Measurements from ENCODE around the gene GALK2. TPM values are rescaled to one million over a fixed set of nuclear protein-coding genes. Genes with fewer than 3 reads are reported as not detected.

The GALK2 gene
- total RNA-seq, 3 donors from 2014 or later (not counting 1 experiment from before 2014, with no cell fraction given) = 19.1 to 24.3 (median 23.6) TPM

DNA sequence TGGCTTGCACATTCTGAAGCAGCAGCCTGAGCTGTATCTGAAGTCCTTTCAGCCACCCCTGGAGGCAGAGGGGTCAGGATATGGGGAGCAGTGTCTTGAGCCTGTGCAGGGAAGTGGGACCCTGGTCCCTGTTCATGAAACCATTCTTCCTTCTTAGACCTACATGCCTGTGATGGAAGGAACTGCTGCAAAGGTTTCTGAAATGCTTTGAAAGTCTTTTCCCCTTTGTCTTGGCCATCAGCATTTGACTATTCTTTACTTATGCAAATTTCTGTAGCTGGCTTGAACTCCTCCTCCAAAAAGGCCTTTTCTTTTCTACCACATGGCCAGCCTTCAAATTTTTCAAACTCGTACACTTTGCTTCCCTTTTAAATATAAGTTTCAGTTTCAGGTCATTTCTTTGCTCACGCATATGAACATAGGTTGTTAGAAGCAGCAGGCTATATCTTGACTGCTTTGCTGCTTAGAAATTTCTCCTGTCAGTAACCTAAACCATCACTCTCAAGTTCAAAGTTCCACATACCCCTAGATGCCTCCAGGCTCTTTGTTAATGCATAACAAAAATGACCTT, 62.3 kb downstream of the GALK2 start:
- TF ChIP-seq, protein P1, sequence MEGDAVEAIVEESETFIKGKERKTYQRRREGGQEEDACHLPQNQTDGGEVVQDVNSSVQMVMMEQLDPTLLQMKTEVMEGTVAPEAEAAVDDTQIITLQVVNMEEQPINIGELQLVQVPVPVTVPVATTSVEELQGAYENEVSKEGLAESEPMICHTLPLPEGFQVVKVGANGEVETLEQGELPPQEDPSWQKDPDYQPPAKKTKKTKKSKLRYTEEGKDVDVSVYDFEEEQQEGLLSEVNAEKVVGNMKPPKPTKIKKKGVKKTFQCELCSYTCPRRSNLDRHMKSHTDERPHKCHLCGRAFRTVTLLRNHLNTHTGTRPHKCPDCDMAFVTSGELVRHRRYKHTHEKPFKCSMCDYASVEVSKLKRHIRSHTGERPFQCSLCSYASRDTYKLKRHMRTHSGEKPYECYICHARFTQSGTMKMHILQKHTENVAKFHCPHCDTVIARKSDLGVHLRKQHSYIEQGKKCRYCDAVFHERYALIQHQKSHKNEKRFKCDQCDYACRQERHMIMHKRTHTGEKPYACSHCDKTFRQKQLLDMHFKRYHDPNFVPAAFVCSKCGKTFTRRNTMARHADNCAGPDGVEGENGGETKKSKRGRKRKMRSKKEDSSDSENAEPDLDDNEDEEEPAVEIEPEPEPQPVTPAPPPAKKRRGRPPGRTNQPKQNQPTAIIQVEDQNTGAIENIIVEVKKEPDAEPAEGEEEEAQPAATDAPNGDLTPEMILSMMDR (IDR thresholded peaks at IDR 0.05) = no peak

DNA sequence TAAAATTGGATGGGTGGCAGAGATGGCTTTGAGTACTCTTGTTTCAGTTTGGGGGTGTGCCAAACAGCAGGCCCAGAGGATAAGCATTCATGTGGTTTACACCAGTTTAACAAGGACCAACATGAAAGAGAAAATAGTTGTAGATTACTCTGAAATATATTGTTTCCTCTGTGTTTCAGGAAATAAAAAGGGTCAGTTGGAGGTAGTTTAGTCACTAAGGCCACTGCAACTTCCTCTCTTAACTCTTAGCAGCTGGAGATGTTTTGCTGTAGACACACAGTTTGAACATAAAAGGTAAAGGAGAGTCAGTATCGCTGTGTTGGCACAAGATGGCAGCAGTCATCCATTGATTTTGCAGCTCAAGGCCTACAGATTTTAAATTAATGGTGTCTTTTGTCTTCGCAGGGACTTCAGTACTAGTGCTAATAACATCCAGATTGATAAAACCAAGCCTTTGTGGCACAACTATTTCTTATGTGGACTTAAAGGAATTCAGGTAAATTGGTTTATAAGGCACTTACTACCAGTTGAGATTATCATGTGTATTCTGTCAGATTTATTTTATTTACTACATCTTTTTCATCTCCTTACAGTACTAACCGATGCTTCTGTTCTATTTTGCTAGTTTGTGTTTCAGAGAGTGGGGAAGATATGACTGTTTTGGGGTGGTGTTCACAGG, 65.5 kb downstream of the GALK2 start:
- H3K9me3 ChIP-seq (ENCODE audit: control insufficient read depth, insufficient read depth, low read length) = peaks cover 6% of the 10 kb centered on the region
- intact Hi-C loops (cut with micrococcal nuclease) = loop anchor here (1.0 kb wide), 3 partner anchors 187 to 910 kb away; no protein-coding TSS in a partner anchor
- H3K27ac ChIP-seq (ENCODE audit: low read length) = peak overlapping the region; percentile 18
- Mint-ChIP-seq H3K4me3 (no peak overlapping the region), H3K27me3 (ENCODE audit: low read depth in 2 of 2) (no peaks in the 10 kb centered on the region), H3K27ac (peak overlapping the region; percentile 82 to 85), H3K4me1 (peaks cover 10% of the 10 kb centered on the region in 2 donors), H3K36me3 (no peaks in the 10 kb centered on the region), H3K9me3 (no peaks in the 10 kb centered on the region)
- 21% methylated on average over 2 of the region's 3 CpGs for WGBS (ENCODE audit: insufficient coverage)
- H3K27me3 ChIP-seq (ENCODE audit: control insufficient read depth, insufficient read depth, low read length) = no peaks in the 10 kb centered on the region
- H3K4me3 ChIP-seq (ENCODE audit: low read length) = no peak overlapping the region
- H3K4me1 ChIP-seq (ENCODE audit: control insufficient read depth, insufficient read depth, low read length) = no peaks in the 10 kb centered on the region
- peak; percentile 84 to 96 (median 89) for ATAC-seq
- TF ChIP-seq, protein P1 (IDR thresholded peaks at IDR 0.05) = peak; percentile 81
- peak; percentile 39 to 71 for DNase-seq
- H3K36me3 ChIP-seq (ENCODE audit: control insufficient read depth, insufficient read depth, low read length) = peaks cover 20% of the 10 kb centered on the region

More for the DNA sequence above, 62.3 kb downstream of the GALK2 start:
- 69% methylated on average over 2 of the region's 2 CpGs for WGBS (ENCODE audit: insufficient coverage)
- Mint-ChIP-seq H3K36me3 (peaks cover 6% of the 10 kb centered on the region), H3K9me3 (peaks cover 0 to 4% of the 10 kb centered on the region in 2 donors), H3K4me1 (peaks cover 25 to 27% of the 10 kb centered on the region in 2 donors), H3K27me3 (ENCODE audit: low read depth in 2 of 2) (no peaks in the 10 kb centered on the region), H3K27ac (no peak overlapping the region), H3K4me3 (no peak overlapping the region)
- DNase-seq (no peak), ATAC-seq (no peak)
- intact Hi-C loops (cut with micrococcal nuclease) = no loop called here
- Histone ChIP-seq H3K36me3 (ENCODE audit: control insufficient read depth, insufficient read depth, low read length) (peaks cover 5% of the 10 kb centered on the region), H3K4me3 (ENCODE audit: low read length) (no peak overlapping the region), H3K9me3 (ENCODE audit: control insufficient read depth, insufficient read depth, low read length) (peaks cover 8% of the 10 kb centered on the region), H3K27ac (ENCODE audit: low read length) (no peak overlapping the region), H3K4me1 (ENCODE audit: control insufficient read depth, insufficient read depth, low read length) (no peaks in the 10 kb centered on the region), H3K27me3 (ENCODE audit: control insufficient read depth, insufficient read depth, low read length) (no peaks in the 10 kb centered on the region)

DNA sequence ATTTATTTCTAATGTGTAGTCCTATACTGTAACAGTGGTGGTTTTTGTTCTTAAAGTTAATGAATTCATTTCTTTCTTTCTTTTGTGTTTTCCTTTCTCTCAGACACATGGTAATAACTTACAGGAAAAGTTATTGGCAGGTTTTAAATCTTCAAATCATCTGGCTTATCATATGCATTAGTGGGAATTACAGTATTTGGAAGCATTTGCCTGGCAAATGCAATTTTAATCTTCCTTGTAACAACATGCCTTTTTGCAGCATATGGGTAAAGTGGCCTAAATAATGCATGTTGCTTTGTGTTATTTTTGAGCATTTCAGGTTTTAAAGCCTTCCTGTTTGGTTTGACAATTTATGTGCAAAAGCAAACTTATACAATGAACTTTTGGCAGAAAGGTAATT, 66.8 kb downstream of the GALK2 start:
- Mint-ChIP-seq H3K4me1 (peaks cover 10% of the 10 kb centered on the region in 2 donors), H3K9me3 (no peaks in the 10 kb centered on the region), H3K36me3 (no peaks in the 10 kb centered on the region), H3K27ac (no peak overlapping the region), H3K27me3 (ENCODE audit: low read depth in 2 of 2) (no peaks in the 10 kb centered on the region), H3K4me3 (no peak overlapping the region)
- H3K27ac ChIP-seq (ENCODE audit: low read length) = no peak overlapping the region
- ATAC-seq (no peak), DNase-seq (no peak)
- no peaks in the 10 kb centered on the region for H3K4me1 ChIP-seq (ENCODE audit: control insufficient read depth, insufficient read depth, low read length)
- no peak overlapping the region for H3K4me3 ChIP-seq (ENCODE audit: low read length)
- H3K9me3 ChIP-seq (ENCODE audit: control insufficient read depth, insufficient read depth, low read length) = peaks cover 4% of the 10 kb centered on the region
- H3K36me3 ChIP-seq (ENCODE audit: control insufficient read depth, insufficient read depth, low read length) = peaks cover 20% of the 10 kb centered on the region
- intact Hi-C loops (cut with micrococcal nuclease) = no loop called here
- no peaks in the 10 kb centered on the region for H3K27me3 ChIP-seq (ENCODE audit: control insufficient read depth, insufficient read depth, low read length)
- TF ChIP-seq, protein P1 (IDR thresholded peaks at IDR 0.05) = no peak

All from natural killer cell (primary cell).